GM12872 (cell line): ENCODE results near the gene CCM2.

Experiments used
- TF ChIP-seq, protein P1 (sequence below): IDR thresholded peaks from 3 replicates; pipeline ENCODE4 v1.5.1; 2011; ENCODE audit warnings: low read depth, mild to moderate bottlenecking, low read length, moderate library complexity; ENCODE audit not compliant: insufficient read depth

The CCM2 gene

DNA sequence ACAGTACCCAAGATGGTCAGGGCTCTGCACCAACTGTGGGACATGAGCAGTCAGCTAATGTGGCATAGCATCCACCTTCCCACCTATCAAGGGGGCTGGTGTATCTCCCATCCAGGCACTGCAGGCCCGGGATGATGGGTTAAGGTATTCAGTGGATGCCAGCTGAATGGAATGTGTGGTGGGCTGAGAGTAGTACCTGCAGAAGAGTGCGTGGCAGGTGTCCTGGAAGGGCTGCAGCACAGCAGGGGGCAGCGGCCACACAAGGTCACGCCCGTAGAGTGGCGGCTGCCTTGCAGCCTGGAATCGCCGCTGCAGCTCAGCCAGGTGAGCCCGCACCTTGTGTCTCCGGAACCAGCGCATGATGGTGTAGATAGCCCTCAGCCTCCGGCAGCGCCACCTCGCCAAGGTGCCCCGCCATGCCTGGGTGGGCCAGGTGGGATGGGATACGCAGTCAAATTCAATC is 34.5 kb upstream of the CCM2 start:
- TF ChIP-seq, protein P1, sequence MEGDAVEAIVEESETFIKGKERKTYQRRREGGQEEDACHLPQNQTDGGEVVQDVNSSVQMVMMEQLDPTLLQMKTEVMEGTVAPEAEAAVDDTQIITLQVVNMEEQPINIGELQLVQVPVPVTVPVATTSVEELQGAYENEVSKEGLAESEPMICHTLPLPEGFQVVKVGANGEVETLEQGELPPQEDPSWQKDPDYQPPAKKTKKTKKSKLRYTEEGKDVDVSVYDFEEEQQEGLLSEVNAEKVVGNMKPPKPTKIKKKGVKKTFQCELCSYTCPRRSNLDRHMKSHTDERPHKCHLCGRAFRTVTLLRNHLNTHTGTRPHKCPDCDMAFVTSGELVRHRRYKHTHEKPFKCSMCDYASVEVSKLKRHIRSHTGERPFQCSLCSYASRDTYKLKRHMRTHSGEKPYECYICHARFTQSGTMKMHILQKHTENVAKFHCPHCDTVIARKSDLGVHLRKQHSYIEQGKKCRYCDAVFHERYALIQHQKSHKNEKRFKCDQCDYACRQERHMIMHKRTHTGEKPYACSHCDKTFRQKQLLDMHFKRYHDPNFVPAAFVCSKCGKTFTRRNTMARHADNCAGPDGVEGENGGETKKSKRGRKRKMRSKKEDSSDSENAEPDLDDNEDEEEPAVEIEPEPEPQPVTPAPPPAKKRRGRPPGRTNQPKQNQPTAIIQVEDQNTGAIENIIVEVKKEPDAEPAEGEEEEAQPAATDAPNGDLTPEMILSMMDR, result no peak

DNA sequence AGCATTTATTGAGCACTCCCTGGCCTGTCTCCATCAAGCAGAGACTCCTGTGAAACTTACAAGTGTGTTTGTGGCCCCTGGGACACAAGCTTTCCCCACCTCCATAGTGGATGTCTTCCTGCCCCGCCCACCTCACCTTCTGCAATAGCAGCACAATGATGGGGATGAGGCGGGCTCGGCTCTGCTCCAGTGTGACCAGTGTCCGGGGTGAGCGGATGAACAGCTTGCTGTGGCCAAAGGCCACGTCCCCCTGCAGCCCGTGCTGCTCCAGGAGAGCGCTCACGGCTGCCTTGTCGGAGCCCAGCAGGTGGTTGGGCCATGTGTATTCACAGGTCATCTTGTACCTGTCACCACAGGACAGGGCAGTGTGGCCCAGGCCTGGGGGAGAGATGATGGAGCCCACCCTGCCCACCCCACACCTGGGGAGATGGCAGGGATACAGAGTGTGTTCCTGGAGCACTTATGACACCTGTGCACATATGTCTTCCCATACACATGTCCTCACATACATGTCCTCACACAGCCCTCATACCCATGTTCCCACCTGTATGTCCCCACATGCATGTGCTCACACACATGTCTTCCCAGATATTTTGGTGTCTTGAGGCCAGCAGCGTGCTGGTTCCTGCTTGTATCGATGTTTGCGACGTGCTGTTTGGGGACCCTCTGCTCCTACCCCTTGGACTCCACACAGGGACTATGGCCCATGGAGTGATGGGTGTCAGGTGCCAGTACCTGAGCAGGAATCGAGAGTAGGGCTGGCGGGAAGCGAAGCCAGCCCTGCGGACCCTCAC is 33.9 kb upstream of the CCM2 start:
- TF ChIP-seq, protein P1, result no peak

DNA sequence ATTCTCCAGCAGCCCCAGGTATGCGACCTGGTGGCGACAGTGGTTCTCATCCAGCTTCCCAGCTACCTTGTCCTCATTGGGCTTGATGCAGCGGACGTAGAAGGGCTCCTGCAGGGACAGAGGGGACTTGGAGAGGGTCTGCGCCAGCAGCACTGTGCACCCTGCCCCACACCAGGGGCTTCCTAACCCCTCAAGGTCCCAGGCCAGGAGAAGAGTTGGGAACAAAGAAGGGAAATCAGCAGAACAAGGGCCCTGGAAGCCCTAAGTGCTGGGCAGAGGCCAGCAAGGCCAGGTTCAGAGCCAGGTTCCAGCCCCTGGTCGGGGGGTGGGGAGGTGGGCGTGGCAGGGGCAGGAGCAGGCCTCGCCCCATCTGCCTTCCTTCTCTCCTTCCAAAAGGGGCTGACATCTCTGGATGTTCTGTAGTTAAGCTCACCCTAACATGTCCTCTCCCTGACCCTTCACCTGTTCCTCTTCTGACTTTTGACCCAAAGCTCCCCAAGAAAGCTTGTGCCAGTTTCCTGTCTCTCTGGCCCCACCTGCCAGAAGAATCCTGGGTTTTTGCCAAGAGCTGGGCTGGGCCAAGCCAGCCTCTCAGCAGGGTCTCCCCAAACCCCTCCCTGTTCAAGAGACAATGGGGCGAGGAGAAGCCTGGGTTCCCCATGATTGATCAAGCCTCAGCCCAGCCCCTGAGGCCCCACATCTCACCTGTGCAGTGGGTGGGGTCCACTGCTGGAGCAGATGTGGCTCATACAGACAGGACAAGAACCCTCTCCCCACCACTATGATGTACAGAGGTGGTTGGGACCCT is 33.1 kb upstream of the CCM2 start:
- TF ChIP-seq, protein P1, result no peak

GRCh38 chr7:44967571-44968446 is 32.2 kb upstream of the CCM2 start:
- TF ChIP-seq, protein P1, result no peak

GRCh38 chr7:44969049-44969700 is 30.8 kb upstream of the CCM2 start:
- TF ChIP-seq, protein P1, result no peak

- TF ChIP-seq, protein P1, result no peak
Observed at GRCh38 chr7:44969701-44970522, 30.1 kb upstream of the CCM2 start.
